ENCODE data around the gene MKRN2OS.
"Not testable (repeated sequence)": the region's sequence is repeated elsewhere in the genome, so short reads cannot be mapped to it uniquely, and the experiment has no call there.

MKRN2OS gene

GRCh38 chr3:12543497-12543896 lies 1.8 kb downstream of the MKRN2OS start:
- POLR2A ChIA-PET; H3K4me1 ChIP-seq (ENCODE audit: control extremely low read depth in 1 of 4, control insufficient read depth in 4 of 4, insufficient read depth in 4 of 4, low read length in 3 of 4); H3K27ac ChIP-seq (ENCODE audit: insufficient read depth in 1 of 2, low read depth in 1 of 2, low read length in 2 of 2, poor library complexity in 1 of 2, severe bottlenecking in 2 of 2); H3K9me3 ChIP-seq (ENCODE audit: control extremely low read depth in 1 of 5, control insufficient read depth in 4 of 5, insufficient read depth in 2 of 5, low read depth in 1 of 5, low read length in 4 of 5); H3K4me3 ChIP-seq (ENCODE audit: control insufficient read depth in 1 of 7, extremely low read depth in 1 of 7, insufficient read depth in 4 of 7, low read depth in 2 of 7, low read length in 6 of 7); DNase-seq; H3K27me3 ChIP-seq (replicated peaks in 2 of 5; ENCODE audit: control insufficient read depth in 4 of 5, insufficient read depth in 5 of 5, low read length in 4 of 5): not testable (repeated sequence)
- peaks cover 0 to 14% (median 9%) of the 10 kb centered on the region in 4 experiments for H3K36me3 ChIP-seq (ENCODE audit: control insufficient read depth in 4 of 4, insufficient read depth in 4 of 4, low read length in 3 of 4)
- CTCF ChIA-PET = interaction anchor here (0.9 to 1.4 kb wide), 3 partner anchors 10 to 120 kb away, joined by 3 read pairs; no protein-coding TSS in a partner anchor
- 97% methylated on average over 10 of the region's 12 CpGs for WGBS (ENCODE audit: insufficient coverage)

DNA sequence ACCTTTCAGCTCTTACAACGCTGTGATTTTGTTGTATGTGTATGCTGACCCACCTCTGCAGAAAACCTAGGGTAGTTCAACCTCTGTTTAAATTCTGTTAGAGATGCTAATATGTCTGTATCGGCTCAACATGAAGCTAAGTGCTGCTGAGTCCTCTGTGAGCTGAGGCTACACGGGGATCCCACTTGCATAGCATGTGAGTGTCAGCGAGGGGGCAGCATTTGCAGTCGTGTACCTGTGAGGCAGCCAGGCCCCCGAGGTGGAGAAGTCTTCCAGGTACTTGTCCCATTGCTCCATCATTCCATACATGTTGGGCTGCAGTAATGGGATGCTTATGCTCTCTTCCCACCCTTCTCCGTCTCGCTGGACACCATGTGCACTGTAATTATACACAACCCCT lies 3.7 kb downstream of the MKRN2OS start:
- ChIA-PET POLR2A (no interaction called here), CTCF (interaction anchor here (1.4 kb wide), 1 partner anchor 14 kb away, joined by 4 read pairs; no protein-coding TSS in a partner anchor)
- WGBS (ENCODE audit: insufficient coverage) = 83% methylated on average over 4 of the region's 8 CpGs
- Histone ChIP-seq H3K4me1 (ENCODE audit: control extremely low read depth in 1 of 4, control insufficient read depth in 4 of 4, insufficient read depth in 4 of 4, low read length in 3 of 4) (peaks cover 0 to 4% (median 2%) of the 10 kb centered on the region in 4 experiments), H3K9me3 (ENCODE audit: control extremely low read depth in 1 of 5, control insufficient read depth in 4 of 5, insufficient read depth in 2 of 5, low read depth in 1 of 5, low read length in 4 of 5) (no peaks in the 10 kb centered on the region), H3K27me3 (replicated peaks in 2 of 5; ENCODE audit: control insufficient read depth in 4 of 5, insufficient read depth in 5 of 5, low read length in 4 of 5) (no peaks in the 10 kb centered on the region), H3K27ac (ENCODE audit: insufficient read depth in 1 of 2, low read depth in 1 of 2, low read length in 2 of 2, poor library complexity in 1 of 2, severe bottlenecking in 2 of 2) (no peak overlapping the region), H3K4me3 (ENCODE audit: control insufficient read depth in 1 of 7, extremely low read depth in 1 of 7, insufficient read depth in 4 of 7, low read depth in 2 of 7, low read length in 6 of 7) (no peak overlapping the region), H3K36me3 (ENCODE audit: control insufficient read depth in 4 of 4, insufficient read depth in 4 of 4, low read length in 3 of 4) (peaks cover 0 to 15% (median 9%) of the 10 kb centered on the region in 4 experiments)
- DNase-seq = peak in 1 of 3 donors; percentile 11

DNA sequence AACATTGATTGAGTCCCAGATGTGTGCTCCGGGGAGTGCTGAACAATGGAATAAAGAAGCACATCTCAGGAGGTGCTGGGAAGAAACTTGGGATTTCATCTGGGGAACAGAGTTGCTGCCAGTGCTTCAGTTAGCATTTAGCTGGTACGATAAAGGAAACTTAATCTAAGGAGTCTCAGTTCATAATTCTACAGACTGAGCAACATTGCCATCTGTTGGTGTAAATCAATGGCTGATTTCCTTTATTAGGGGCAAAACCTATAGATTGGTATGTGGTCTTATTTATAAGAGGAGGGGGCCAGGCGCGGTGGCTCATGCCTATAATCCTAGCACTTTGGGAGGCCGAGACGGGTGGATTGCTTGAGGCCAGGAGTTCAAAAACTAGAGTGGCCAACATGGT lies 8.9 kb downstream of the MKRN2OS start:
- no peaks in the 10 kb centered on the region for H3K27me3 ChIP-seq (replicated peaks in 2 of 5; ENCODE audit: control insufficient read depth in 4 of 5, insufficient read depth in 5 of 5, low read length in 4 of 5)
- H3K4me3 ChIP-seq (ENCODE audit: control insufficient read depth in 1 of 7, extremely low read depth in 1 of 7, insufficient read depth in 4 of 7, low read depth in 2 of 7, low read length in 6 of 7) = no peak overlapping the region
- WGBS (ENCODE audit: insufficient coverage) = 100% methylated on average over 5 of the region's 6 CpGs
- CTCF ChIA-PET = no interaction called here
- H3K36me3 ChIP-seq (ENCODE audit: control insufficient read depth in 4 of 4, insufficient read depth in 4 of 4, low read length in 3 of 4) = peaks cover 2 to 43% (median 24%) of the 10 kb centered on the region in 4 experiments
- no peaks in the 10 kb centered on the region for H3K4me1 ChIP-seq (ENCODE audit: control extremely low read depth in 1 of 4, control insufficient read depth in 4 of 4, insufficient read depth in 4 of 4, low read length in 3 of 4)
- no peaks in the 10 kb centered on the region for H3K9me3 ChIP-seq (ENCODE audit: control extremely low read depth in 1 of 5, control insufficient read depth in 4 of 5, insufficient read depth in 2 of 5, low read depth in 1 of 5, low read length in 4 of 5)
- POLR2A ChIA-PET = no interaction called here
- no peak overlapping the region for H3K27ac ChIP-seq (ENCODE audit: insufficient read depth in 1 of 2, low read depth in 1 of 2, low read length in 2 of 2, poor library complexity in 1 of 2, severe bottlenecking in 2 of 2)
- DNase-seq = no peak

DNA sequence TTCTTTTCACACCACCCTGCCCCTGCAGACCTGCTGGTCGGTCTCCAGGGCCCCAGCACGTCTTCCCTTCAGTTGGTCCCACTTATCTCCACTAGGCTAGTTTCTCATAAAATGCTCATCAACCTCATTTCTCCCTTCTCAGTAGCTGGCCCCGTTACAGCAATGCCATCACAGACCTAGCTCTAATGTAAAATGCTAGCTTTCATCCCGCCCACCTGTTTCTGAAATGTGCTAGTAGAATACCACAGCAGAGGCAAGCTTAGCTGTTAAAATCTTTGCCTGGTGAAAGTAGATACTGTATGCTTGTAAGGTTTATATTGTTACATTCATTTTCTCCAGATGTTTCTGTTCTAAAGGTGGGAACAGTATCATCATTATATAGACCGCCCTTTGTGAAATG lies 13.1 kb downstream of the MKRN2OS start:
- 100% methylated on average over 2 of the region's 5 CpGs for WGBS (ENCODE audit: insufficient coverage)
- no peak for DNase-seq
- POLR2A ChIA-PET = interaction anchor here (0.6 kb wide), 1 partner anchor 397 kb away, joined by 3 read pairs; no protein-coding TSS in a partner anchor
- CTCF ChIA-PET = no interaction called here
- H3K27me3 ChIP-seq (replicated peaks in 2 of 5; ENCODE audit: control insufficient read depth in 4 of 5, insufficient read depth in 5 of 5, low read length in 4 of 5) = no peaks in the 10 kb centered on the region
- no peak overlapping the region for H3K27ac ChIP-seq (ENCODE audit: insufficient read depth in 1 of 2, low read depth in 1 of 2, low read length in 2 of 2, poor library complexity in 1 of 2, severe bottlenecking in 2 of 2)
- H3K4me3 ChIP-seq (ENCODE audit: control insufficient read depth in 1 of 7, extremely low read depth in 1 of 7, insufficient read depth in 4 of 7, low read depth in 2 of 7, low read length in 6 of 7) = no peak overlapping the region
- H3K4me1 ChIP-seq (ENCODE audit: control extremely low read depth in 1 of 4, control insufficient read depth in 4 of 4, insufficient read depth in 4 of 4, low read length in 3 of 4) = no peaks in the 10 kb centered on the region
- H3K36me3 ChIP-seq (ENCODE audit: control insufficient read depth in 4 of 4, insufficient read depth in 4 of 4, low read length in 3 of 4) = peaks cover 8 to 53% (median 26%) of the 10 kb centered on the region in 4 experiments
- H3K9me3 ChIP-seq (ENCODE audit: control extremely low read depth in 1 of 5, control insufficient read depth in 4 of 5, insufficient read depth in 2 of 5, low read depth in 1 of 5, low read length in 4 of 5) = no peaks in the 10 kb centered on the region

DNA sequence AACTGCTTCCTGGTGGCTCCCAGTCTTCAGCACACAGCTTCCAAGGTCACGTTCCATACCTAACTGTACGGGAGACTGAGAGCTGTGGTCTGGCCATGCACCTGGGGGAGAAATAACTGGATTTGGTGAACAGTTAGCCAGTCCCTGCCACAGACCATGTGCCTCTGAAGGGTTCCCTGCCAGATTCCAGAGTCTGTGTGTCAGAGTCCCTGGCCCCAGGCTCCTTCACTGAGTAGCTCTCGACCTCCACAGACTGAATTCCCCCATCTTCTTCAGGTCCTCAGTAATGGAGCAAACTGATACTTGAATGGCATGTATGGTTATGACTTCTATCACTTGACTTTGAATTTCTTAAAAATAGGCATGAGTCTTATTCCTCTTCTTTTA lies 17.5 kb downstream of the MKRN2OS start:
- no peak for DNase-seq
- 100% methylated on average over 1 of the region's 3 CpGs for WGBS (ENCODE audit: insufficient coverage)
- Histone ChIP-seq H3K9me3 (ENCODE audit: control extremely low read depth in 1 of 5, control insufficient read depth in 4 of 5, insufficient read depth in 2 of 5, low read depth in 1 of 5, low read length in 4 of 5) (no peaks in the 10 kb centered on the region), H3K4me3 (ENCODE audit: control insufficient read depth in 1 of 7, extremely low read depth in 1 of 7, insufficient read depth in 4 of 7, low read depth in 2 of 7, low read length in 6 of 7) (no peak overlapping the region), H3K27me3 (replicated peaks in 2 of 5; ENCODE audit: control insufficient read depth in 4 of 5, insufficient read depth in 5 of 5, low read length in 4 of 5) (no peaks in the 10 kb centered on the region), H3K27ac (ENCODE audit: insufficient read depth in 1 of 2, low read depth in 1 of 2, low read length in 2 of 2, poor library complexity in 1 of 2, severe bottlenecking in 2 of 2) (no peak overlapping the region), H3K36me3 (ENCODE audit: control insufficient read depth in 4 of 4, insufficient read depth in 4 of 4, low read length in 3 of 4) (peaks cover 16 to 60% (median 34%) of the 10 kb centered on the region in 4 experiments), H3K4me1 (ENCODE audit: control extremely low read depth in 1 of 4, control insufficient read depth in 4 of 4, insufficient read depth in 4 of 4, low read length in 3 of 4) (no peaks in the 10 kb centered on the region)
- ChIA-PET CTCF (no interaction called here), POLR2A (no interaction called here)

DNA sequence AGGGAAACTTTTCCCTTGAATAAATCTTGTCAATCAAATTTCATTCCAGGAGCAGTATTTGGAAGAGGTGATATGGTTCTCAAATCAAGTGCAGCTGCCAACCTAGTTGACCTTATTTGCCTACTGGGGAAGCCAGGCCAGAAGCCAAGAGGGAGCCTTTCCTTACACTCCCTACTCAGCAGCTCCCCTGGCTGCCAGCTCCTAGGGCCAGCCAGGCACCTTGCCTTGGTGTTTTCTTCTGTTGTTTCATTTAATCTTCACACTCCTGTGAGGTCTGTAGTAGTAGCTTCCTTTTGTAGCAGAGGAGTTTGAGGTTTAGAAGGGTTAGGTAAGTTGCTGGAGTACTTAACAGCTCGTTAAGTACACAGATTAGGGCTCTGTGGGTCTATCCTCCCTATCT lies 22.6 kb downstream of the MKRN2OS start:
- H3K27me3 ChIP-seq (replicated peaks in 2 of 5; ENCODE audit: control insufficient read depth in 4 of 5, insufficient read depth in 5 of 5, low read length in 4 of 5) = no peaks in the 10 kb centered on the region
- POLR2A ChIA-PET = no interaction called here
- H3K27ac ChIP-seq (ENCODE audit: insufficient read depth in 1 of 2, low read depth in 1 of 2, low read length in 2 of 2, poor library complexity in 1 of 2, severe bottlenecking in 2 of 2) = no peak overlapping the region
- no CpG with 5 or more reads among the region's 1 CpG for WGBS (ENCODE audit: insufficient coverage)
- no peak overlapping the region for H3K4me3 ChIP-seq (ENCODE audit: control insufficient read depth in 1 of 7, extremely low read depth in 1 of 7, insufficient read depth in 4 of 7, low read depth in 2 of 7, low read length in 6 of 7)
- peaks cover 0 to 3% (median 0%) of the 10 kb centered on the region in 5 experiments for H3K9me3 ChIP-seq (ENCODE audit: control extremely low read depth in 1 of 5, control insufficient read depth in 4 of 5, insufficient read depth in 2 of 5, low read depth in 1 of 5, low read length in 4 of 5)
- no peaks in the 10 kb centered on the region for H3K4me1 ChIP-seq (ENCODE audit: control extremely low read depth in 1 of 4, control insufficient read depth in 4 of 4, insufficient read depth in 4 of 4, low read length in 3 of 4)
- peaks cover 12 to 52% (median 32%) of the 10 kb centered on the region in 4 experiments for H3K36me3 ChIP-seq (ENCODE audit: control insufficient read depth in 4 of 4, insufficient read depth in 4 of 4, low read length in 3 of 4)
- no peak for DNase-seq
- CTCF ChIA-PET = no interaction called here

DNA sequence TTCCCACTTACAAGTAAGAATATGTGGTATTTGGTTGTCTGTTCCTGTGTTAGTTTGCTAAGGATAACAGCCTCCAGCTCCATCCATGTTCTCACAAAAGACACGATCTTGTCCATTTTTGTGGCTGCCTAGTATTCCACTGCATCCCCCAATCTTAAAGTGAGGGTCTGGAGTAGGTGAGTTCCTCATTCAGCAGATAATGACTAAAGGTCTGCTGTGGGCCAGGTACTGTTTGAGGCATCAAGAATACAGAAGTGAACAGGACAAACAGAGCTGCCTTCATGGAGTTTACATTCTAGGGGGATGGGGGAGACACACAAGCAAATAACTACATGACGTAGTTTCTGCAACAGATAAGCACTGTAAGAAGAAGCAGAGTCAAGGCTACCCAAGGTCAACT lies 24.3 kb downstream of the MKRN2OS start:
- WGBS (ENCODE audit: insufficient coverage) = 100% methylated on average over 1 of the region's 2 CpGs
- ChIA-PET POLR2A (no interaction called here), CTCF (interaction anchor here (1.5 to 1.6 kb wide), 2 partner anchors 13 kb away, joined by 3 read pairs; no protein-coding TSS in a partner anchor)
- H3K36me3 ChIP-seq (ENCODE audit: control insufficient read depth in 4 of 4, insufficient read depth in 4 of 4, low read length in 3 of 4) = peaks cover 9 to 44% (median 30%) of the 10 kb centered on the region in 4 experiments
- H3K27ac ChIP-seq (ENCODE audit: insufficient read depth in 1 of 2, low read depth in 1 of 2, low read length in 2 of 2, poor library complexity in 1 of 2, severe bottlenecking in 2 of 2) = no peak overlapping the region
- DNase-seq = no peak
- no peaks in the 10 kb centered on the region for H3K27me3 ChIP-seq (replicated peaks in 2 of 5; ENCODE audit: control insufficient read depth in 4 of 5, insufficient read depth in 5 of 5, low read length in 4 of 5)
- H3K9me3 ChIP-seq (ENCODE audit: control extremely low read depth in 1 of 5, control insufficient read depth in 4 of 5, insufficient read depth in 2 of 5, low read depth in 1 of 5, low read length in 4 of 5) = peaks cover 0 to 3% (median 0%) of the 10 kb centered on the region in 5 experiments
- H3K4me1 ChIP-seq (ENCODE audit: control extremely low read depth in 1 of 4, control insufficient read depth in 4 of 4, insufficient read depth in 4 of 4, low read length in 3 of 4) = no peaks in the 10 kb centered on the region
- no peak overlapping the region for H3K4me3 ChIP-seq (ENCODE audit: control insufficient read depth in 1 of 7, extremely low read depth in 1 of 7, insufficient read depth in 4 of 7, low read depth in 2 of 7, low read length in 6 of 7)
